Hematopoietic multipotent progenitor cell treated with erythropoietin and hydrocortisone succinate and interleukin-3 and kit ligand, for 17 days (in vitro differentiated cells): Measurements from ENCODE around the gene ZNF574.
A peak's percentile ranks its signal among the peaks of the same experiment; 100 is the strongest.
"Not testable (repeated sequence)": the region's sequence is repeated elsewhere in the genome, so short reads cannot be mapped to it uniquely, and the experiment has no call there.

ENCODE experiments used
- DNase-seq: peaks from one replicate; pipeline ENCODE4 v3.0.0-alpha.2; 2015; ENCODE audit warnings: low spot score

ZNF574 gene

GRCh38 chr19:42080764-42081375 is 4.9 kb downstream of the ZNF574 start:
- DNase-seq, result no peak

GRCh38 chr19:42081584-42082203 is 5.7 kb downstream of the ZNF574 start:
- no peak for DNase-seq

- DNase-seq, result no peak
Measured at GRCh38 chr19:42083537-42083936, 7.6 kb downstream of the ZNF574 start.

- no peak for DNase-seq
Measured at GRCh38 chr19:42086188-42086736, 10.3 kb downstream of the ZNF574 start.

GRCh38 chr19:42086770-42087550 is 11.0 kb downstream of the ZNF574 start:
- DNase-seq, result no peak

- DNase-seq, result no peak
Measured at GRCh38 chr19:42088471-42089190, 12.7 kb downstream of the ZNF574 start.

- no peak for DNase-seq
Measured at GRCh38 chr19:42089191-42089750, 13.3 kb downstream of the ZNF574 start.

GRCh38 chr19:42089772-42090171 is 13.8 kb downstream of the ZNF574 start:
- DNase-seq, result no peak

GRCh38 chr19:42090672-42091071 is 14.7 kb downstream of the ZNF574 start:
- no peak for DNase-seq

- DNase-seq, result no peak
Measured at GRCh38 chr19:42091300-42091699, 15.3 kb downstream of the ZNF574 start.

GRCh38 chr19:42091742-42092141 is 15.8 kb downstream of the ZNF574 start:
- peak; percentile 55 for DNase-seq

- DNase-seq, result peak; percentile 56
Measured at GRCh38 chr19:42092350-42092749, 16.4 kb downstream of the ZNF574 start.

GRCh38 chr19:42093505-42093904 is 17.5 kb downstream of the ZNF574 start:
- DNase-seq, result no peak

- no peak for DNase-seq
Measured at GRCh38 chr19:42093926-42094325, 18.0 kb downstream of the ZNF574 start.

- no peak for DNase-seq
Measured at GRCh38 chr19:42095142-42095813, 19.3 kb downstream of the ZNF574 start.

- no peak for DNase-seq
Measured at GRCh38 chr19:42095814-42096230, 19.9 kb downstream of the ZNF574 start.

GRCh38 chr19:42096255-42096837 is 20.4 kb downstream of the ZNF574 start:
- no peak for DNase-seq

GRCh38 chr19:42097461-42097860 is 21.5 kb downstream of the ZNF574 start:
- DNase-seq, result no peak

GRCh38 chr19:42098781-42099180 is 22.8 kb downstream of the ZNF574 start:
- no peak for DNase-seq

- DNase-seq, result no peak
Measured at GRCh38 chr19:42099336-42099925, 23.5 kb downstream of the ZNF574 start.

GRCh38 chr19:42100241-42100640 is 24.3 kb downstream of the ZNF574 start:
- not testable (repeated sequence) for DNase-seq
